ENCODE measurements around the gene CAPN14.

CAPN14 gene

GRCh38 chr2:31217465-31218200, at the start of gene CAPN14:
CAPN14 (minus strand) TSS chr2:31217515; CDS start chr2:31205447, 12,068 bp downstream.
- TF ChIP-seq, protein P1, sequence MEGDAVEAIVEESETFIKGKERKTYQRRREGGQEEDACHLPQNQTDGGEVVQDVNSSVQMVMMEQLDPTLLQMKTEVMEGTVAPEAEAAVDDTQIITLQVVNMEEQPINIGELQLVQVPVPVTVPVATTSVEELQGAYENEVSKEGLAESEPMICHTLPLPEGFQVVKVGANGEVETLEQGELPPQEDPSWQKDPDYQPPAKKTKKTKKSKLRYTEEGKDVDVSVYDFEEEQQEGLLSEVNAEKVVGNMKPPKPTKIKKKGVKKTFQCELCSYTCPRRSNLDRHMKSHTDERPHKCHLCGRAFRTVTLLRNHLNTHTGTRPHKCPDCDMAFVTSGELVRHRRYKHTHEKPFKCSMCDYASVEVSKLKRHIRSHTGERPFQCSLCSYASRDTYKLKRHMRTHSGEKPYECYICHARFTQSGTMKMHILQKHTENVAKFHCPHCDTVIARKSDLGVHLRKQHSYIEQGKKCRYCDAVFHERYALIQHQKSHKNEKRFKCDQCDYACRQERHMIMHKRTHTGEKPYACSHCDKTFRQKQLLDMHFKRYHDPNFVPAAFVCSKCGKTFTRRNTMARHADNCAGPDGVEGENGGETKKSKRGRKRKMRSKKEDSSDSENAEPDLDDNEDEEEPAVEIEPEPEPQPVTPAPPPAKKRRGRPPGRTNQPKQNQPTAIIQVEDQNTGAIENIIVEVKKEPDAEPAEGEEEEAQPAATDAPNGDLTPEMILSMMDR (IDR thresholded peaks at IDR 0.05; ENCODE audit: low read depth, low read length, missing control alignments): no peak
- in situ Hi-C loops (cut with HindIII; ENCODE audit: low sequenced_read_pairs): no loop called here
- H3K4me3 ChIP-seq (ENCODE audit: low read depth, low read length): no peak within 1 kb of the TSS
- DNase-seq (ENCODE audit: low read depth): no peak

DNA sequence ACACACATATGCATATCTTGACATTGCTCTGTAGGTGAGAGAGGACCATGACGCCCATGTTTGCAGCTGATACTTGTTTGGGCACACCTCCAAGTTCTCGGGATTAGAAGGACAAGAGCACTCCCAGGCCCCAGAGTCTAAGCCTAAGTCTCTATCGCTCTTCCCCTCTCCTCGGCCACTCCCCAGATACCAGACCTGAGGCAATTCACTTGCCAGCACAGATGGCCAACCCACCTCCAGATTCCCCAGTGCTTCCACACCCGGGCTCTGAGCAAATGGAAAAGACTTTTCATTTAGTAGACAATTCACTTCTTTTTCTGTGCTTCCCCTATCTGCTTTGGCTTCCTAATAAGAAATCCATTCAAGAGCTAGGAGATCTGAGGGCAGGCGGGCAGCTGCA, 49.5 kb upstream of the CAPN14 start:
- no peak for DNase-seq (ENCODE audit: low read depth)
- TF ChIP-seq, protein P1 (IDR thresholded peaks at IDR 0.05; ENCODE audit: low read depth, low read length, missing control alignments): no peak
- no peak overlapping the region for H3K4me3 ChIP-seq (ENCODE audit: low read depth, low read length)
- in situ Hi-C loops (cut with HindIII; ENCODE audit: low sequenced_read_pairs): no loop called here

DNA sequence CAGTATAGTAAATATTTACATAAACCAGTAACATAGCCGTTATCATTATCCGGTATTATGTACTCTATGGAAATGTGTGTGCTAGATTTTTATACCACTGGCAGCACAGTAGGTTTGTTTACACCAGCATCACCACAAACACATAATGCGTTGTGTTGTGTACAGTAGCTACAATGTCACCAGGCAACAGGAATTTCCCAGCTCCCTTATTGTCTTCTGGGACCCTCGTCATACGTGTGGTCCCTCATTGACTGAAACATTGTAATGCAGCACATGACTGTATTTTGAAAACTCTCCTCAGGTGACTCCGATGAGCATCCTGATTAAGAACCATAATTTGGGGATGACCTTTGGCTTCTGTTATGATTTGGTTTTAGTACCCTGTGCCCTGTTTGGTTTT, 47.9 kb upstream of the CAPN14 start:
- in situ Hi-C loops (cut with HindIII; ENCODE audit: low sequenced_read_pairs): no loop called here
- TF ChIP-seq, protein P1 (IDR thresholded peaks at IDR 0.05; ENCODE audit: low read depth, low read length, missing control alignments): no peak
- DNase-seq (ENCODE audit: low read depth): no peak
- H3K4me3 ChIP-seq (ENCODE audit: low read depth, low read length): no peak overlapping the region

DNA sequence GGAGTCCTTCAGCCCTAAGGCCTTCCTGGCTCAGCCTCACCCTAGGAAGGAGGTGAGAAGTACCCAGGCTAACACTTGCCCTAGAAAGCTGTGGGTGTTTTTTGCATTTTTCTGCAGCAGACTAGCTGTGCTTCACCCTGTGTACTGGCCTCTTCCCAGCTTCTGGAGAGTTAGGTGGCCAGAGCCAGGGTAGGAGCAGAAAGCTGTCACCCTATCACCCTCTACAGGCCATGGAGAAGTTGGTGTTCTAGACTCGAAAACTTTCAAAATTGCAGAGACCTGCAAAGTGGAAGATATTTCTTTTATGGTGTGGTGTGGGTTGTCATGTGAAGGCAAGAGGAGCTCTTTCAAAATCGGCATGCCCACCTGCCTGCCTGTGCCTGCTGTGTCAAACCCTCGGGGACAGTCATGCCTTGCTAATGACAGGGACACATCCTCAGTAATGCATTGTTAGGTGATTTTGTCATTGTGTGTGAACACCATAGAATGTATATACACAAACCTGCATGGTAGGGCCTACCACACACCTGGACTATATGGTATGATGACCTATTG, 46.4 kb upstream of the CAPN14 start:
- H3K4me3 ChIP-seq (ENCODE audit: low read depth, low read length): no peak overlapping the region
- TF ChIP-seq, protein P1 (IDR thresholded peaks at IDR 0.05; ENCODE audit: low read depth, low read length, missing control alignments): no peak
- DNase-seq (ENCODE audit: low read depth): no peak
- in situ Hi-C loops (cut with HindIII; ENCODE audit: low sequenced_read_pairs): no loop called here

- H3K4me3 ChIP-seq (ENCODE audit: low read depth, low read length): no peak overlapping the region
- no peak for DNase-seq (ENCODE audit: low read depth)
- in situ Hi-C loops (cut with HindIII; ENCODE audit: low sequenced_read_pairs): no loop called here
- TF ChIP-seq, protein P1 (IDR thresholded peaks at IDR 0.05; ENCODE audit: low read depth, low read length, missing control alignments): no peak
Observed at GRCh38 chr2:31260870-31261269, 43.6 kb upstream of the CAPN14 start.

- in situ Hi-C loops (cut with HindIII; ENCODE audit: low sequenced_read_pairs): no loop called here
- DNase-seq (ENCODE audit: low read depth): no peak
Observed at GRCh38 chr2:31259075-31259474, 41.8 kb upstream of the CAPN14 start.

More at GRCh38 chr2:31259075-31259474, 41.8 kb upstream of the CAPN14 start:
- TF ChIP-seq, protein P1 (IDR thresholded peaks at IDR 0.05; ENCODE audit: low read depth, low read length, missing control alignments): no peak
- H3K4me3 ChIP-seq (ENCODE audit: low read depth, low read length): no peak overlapping the region

All from astrocyte of the cerebellum (primary cell).